HG03521 (cell line): ENCODE data around the gene GJB5.

Experiments used
- ATAC-seq: cut with Tn5 transposase; IDR thresholded peaks from one replicate; pipeline ENCODE4 v1.9.1; 2021; ENCODE audit warnings: mild to moderate bottlenecking, moderate library complexity; ENCODE audit not compliant: unreplicated experiment

The GJB5 gene

DNA sequence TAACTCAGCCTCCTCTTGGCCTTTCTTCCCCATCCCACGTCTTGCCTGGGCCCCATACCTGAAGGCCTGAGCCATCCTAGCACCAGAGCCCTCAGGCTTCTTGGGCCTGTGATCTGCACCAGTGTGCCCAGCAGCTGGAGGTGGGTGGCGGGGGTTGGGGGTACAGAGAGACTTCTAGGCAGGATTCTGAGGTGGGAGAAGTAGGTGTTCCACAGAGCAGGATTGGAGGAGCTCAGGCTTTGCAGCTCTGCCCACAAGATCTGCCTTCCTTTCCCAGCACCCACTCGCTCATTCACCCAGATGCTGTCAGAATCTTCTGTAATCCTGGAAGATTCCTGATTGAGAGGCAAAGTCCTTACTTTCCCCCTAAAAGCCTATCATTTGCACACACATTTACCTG, 10.0 kb upstream of the GJB5 start:
- ATAC-seq: no peak

DNA sequence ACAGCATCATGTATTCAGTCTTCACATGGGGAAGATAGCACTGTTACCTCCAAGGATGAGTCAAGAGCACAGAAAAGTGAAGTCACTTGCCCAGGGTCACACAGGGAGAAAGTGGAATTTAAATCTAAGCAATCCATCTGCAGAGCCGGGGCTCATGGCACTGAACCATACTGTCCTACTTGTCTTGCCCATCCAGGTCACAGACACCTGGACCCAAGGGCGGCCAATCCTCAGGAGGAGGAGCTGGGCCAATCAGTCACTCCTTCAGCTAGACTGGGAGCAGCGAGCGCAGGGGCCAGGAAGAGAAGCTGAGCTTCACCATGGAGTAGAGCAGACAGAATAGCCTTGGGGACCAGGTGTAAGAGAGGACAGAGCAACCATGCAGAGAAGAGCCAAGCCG, 9.2 kb upstream of the GJB5 start:
- no peak for ATAC-seq

GRCh38 chr1:34746101-34746500, 8.7 kb upstream of the GJB5 start:
- ATAC-seq: no peak

DNA sequence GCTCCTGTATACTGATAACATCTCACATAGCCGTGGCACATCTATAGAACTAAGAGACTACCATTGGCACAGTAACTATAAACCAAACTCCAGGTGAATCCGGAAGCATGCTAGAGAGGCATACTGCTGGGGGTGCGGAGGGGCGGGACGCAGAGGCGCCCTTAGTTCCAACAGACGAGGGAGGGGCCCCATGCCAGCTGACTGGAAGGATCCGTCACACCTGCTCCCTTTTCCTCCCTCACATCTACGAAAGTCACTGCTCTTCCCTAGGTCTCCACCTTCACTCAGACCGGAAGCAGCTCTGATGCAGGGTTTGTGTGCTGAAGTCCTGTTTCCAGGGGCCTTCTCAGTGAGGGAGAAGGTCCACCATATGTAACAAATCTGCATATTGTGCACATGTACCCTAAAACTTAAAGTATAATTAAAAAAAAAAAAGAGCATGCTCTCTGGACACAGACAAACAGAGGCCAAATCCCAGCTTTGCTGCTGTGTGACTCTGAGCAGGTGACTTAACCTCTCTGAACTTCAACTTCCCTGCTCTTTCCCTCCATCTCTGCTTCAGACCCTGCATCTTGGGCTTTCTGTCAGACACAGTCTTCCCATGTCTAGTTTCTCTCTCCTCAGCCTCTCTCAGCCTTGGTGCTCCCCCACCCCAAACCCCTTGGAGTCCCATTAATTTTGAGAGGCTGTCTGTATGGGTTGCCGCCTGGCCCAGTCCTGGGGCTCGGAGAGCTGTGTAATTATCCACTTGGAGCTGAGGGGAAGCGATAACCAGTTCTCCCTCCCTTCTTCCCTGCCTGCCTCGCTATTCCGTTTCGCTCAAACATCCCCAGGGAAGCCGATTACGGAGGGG, 7.8 kb upstream of the GJB5 start:
- no peak for ATAC-seq

DNA sequence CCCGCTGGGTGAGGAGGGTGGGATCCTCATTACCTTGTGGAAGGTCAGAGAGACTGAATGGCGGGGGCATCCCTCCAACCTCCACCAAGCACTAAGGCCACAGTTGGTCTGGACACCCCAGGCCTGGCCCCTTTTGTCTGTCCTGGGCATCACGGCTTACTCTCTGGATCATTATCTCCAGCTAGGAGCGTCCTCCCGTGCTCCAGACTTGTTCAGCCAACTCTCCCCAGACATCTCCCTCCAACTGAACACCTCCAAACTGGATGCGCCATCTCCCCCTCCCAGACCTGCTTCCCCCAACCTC, 7.3 kb upstream of the GJB5 start:
- no peak for ATAC-seq

- no peak for ATAC-seq
Observed at GRCh38 chr1:34749992-34750391, 4.9 kb upstream of the GJB5 start.

- no peak for ATAC-seq
Observed at GRCh38 chr1:34750610-34751009, 4.2 kb upstream of the GJB5 start.

GRCh38 chr1:34753163-34753562, 1.7 kb upstream of the GJB5 start:
- ATAC-seq: no peak

DNA sequence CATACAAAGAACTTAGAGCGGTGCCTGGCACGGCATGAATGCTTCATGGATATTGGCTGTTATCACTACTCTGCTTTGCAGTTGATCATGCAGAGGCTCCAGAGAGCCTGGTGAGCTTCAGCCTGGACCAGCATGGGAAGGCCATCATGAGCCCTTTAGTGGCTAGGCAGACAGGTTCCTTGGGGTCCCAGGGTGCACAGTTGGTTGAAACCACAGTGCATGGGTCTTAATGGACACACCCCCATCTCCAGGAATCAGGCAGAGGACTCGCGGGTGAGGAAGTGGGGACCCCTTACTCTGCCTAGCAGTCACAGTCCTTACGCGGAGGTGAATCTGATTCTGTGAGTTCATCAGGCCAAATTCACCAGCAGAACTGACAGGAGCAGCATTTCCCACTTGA, 1.1 kb downstream of the GJB5 start:
- ATAC-seq: no peak

- ATAC-seq: no peak
Observed at GRCh38 chr1:34757386-34757785, 2.5 kb downstream of the GJB5 start.

DNA sequence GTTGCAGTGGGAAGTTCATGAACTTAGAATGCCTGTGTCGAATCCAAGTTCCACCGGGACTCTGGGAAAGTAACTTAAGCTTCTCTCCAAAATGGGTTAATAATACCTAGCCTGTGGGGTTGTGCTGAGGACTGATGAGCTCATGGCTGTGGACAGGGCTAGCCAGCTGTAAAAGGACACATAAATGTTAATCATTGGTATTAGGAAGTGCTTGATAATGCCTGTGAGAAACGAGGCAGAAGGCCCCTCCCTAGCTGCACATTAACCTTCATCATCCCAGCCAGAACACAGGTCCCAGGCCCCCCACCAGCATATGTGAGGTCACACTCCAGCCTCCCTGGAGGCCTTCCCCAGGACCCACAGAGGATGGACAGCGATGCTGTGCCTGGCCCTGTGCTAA, 3.9 kb downstream of the GJB5 start:
- ATAC-seq: no peak

DNA sequence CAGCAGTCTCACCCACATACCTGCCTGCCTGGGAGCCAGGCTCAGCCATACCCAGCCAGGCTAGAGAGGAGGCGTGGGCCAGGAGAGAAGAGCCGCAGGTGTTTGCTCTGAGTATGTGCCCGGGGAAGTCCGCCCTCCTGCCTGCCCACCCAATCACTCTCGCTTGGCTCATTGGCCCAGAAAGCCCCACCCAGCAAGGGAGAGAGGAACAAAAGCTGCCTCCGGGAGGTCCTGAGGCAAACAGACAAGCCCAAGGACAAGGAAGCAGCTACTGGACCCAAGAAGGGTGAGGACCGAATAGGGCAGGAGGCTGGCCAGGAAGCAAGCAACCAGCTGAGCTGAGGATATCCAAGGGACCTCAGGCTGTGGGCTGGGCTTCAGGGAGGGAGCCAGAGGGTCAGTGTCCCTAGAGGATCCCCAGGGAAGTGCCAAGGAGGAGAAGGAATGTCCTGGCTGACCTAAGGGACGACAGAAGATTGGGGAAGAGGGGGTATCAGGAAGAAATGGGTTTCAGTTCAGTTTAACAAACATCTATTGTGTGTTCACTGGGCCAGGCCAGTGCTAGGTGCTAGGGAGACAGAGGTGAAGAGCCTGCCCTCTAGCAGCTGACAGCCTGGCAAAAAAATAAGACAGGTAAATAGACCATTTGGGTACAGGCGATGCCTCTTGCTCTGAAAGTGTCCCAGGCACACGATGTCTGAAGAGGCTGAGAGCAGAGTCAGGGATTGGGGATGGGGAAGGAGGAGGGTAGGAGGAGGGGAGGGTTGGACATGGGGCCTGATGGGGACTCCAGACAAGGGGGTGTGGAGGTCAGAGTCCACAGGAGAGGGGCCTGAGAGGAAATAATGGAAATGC, 4.9 kb downstream of the GJB5 start, which contains the start of gene GJB4:
GJB4 (plus strand) TSS at position 238 of the 855 bp plus-strand sequence. CDS start 1,515 bp downstream, outside the sequence.
- ATAC-seq: no peak

GRCh38 chr1:34761176-34761761, 6.4 kb downstream of the GJB5 start:
- no peak for ATAC-seq

GRCh38 chr1:34761776-34762307, 7.0 kb downstream of the GJB5 start:
- no peak for ATAC-seq

DNA sequence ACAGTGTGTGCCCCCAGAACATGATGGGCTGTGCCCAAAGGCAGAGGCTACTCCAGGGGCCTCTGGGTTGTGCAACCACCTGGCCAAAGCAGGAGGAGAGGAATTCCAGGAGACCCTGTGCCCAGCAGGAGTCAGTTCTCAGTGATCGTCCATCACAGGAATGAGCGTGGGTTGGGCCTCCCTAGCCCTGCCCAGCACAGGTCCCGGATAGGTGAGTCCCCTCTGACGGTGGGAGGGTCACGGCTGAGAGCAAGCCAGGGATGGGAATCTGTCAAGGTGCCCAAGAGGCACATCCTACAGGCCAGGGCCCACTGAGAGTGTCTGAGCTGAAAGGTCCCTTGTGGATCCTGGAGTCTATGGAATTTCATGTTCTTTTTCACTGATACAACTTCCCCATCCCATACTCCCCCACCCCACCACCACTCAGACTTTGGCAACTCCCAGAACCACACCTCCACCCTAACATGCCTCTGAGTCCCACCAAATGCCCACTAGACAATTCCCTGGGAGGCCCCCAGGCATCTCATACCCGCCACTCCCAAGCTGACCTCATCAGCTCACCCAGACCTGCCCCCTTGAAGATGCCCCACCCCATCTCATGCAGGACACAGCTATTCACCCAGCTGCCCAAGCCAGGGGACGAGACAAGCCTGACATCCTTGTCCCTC, 7.8 kb downstream of the GJB5 start:
- ATAC-seq: no peak

DNA sequence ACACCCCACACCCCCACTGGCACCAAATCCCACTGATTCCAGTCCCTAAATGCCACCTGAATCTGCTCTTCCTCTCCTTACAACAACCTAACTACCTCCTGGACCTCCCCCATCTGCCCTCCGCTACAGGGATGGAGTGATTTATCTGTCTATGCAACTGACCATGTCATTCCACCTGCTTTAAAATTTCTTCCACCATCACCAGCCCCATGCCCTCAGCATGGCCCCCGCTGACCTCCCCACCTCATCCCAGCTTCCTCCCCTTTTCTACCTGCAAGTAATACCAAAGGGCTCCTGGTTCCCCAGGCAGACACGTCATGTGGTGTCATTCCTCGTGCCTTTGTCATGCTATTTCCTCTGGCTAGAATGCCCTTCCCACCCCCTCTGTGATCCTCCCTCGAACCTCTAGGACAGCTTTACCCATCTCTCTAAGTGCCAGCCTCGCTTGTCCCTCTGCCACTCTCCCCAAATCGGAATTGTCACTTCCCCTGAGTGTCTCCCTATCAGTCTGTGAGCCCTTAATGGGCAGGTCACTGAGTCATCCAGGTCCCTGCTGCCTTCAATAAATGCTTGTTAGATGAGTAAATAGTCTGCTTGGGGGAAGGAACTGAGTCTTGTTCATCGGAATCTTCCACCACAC, 8.4 kb downstream of the GJB5 start:
- ATAC-seq: no peak

DNA sequence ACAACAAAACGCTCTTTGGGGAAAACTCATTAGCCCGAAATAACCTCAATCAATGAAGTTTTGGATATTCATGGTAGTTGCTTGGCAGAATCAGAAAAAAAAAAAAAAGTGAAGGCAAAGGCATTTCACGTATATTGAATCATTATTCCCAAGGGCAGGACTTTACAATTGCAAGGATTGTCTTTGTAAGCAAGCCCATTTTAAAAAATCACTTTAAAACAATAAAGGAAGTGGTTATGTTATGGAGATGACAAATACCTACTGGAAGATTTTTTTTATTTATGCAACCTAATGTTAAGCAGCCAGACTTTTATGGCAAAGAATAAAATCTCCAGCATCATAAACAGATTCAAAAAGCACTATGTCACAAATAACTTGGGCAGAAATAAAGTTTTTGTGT, 14.0 kb downstream of the GJB5 start:
- no peak for ATAC-seq

DNA sequence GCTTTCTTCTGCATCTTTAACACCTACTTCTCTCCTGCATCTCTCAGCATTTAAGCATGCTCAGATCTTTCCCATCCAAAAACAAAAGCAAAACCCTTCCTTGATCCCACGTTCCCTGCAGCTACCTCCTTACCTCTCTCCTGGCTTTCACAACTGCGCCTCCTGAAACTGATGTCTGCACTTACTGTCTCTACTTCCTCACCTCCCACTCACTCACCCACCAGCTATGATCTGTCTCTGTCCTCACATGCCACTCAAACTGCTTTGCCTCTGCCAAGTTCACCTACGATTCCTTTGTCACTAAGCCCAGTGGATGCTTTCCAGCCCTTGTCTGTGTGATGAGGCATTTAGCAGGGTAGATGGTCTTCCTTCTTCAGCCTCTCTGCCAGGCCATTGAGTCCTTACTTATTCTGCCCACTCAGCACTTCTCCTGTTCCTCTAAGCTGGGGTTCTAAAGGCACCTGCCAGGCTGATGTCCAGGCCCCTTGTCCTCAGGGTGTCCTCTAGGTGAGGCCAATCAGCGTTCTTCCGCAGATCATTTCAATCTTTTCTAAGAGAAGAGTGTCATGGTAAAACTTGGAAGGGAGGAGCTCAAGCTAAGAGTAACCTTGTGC, 16.2 kb downstream of the GJB5 start:
- no peak for ATAC-seq

GRCh38 chr1:34771573-34772371, 16.9 kb downstream of the GJB5 start:
- no peak for ATAC-seq
